HepG2 (cell line): ENCODE results near the gene SPNS3. TPM values are rescaled to one million over a fixed set of nuclear protein-coding genes. Genes with fewer than 3 reads are reported as not detected.

Experiments used
- ATAC-seq: fragments of 200-7000 bp; cut with Tn5 transposase; 3 replicates; pipeline ENCODE4 v1.9.1; 2020; ENCODE audit warnings: mild to moderate bottlenecking, moderate library complexity
- BruUV-seq: library from RNA; stranded (reverse); fragments of 400-500 nt; replicated peaks from 2 replicates; lab custom pipeline; 2021; lab: Mats Ljungman, UMichigan
- CTCF ChIA-PET: fragments of 300-600 bp; formaldehyde crosslinking; extraction: SDS; loops from one replicate; lab custom pipeline; 2021; ENCODE audit warnings: low total read pairs, inconsistent platforms, low intra/inter-chr PET ratio; lab: Yijun Ruan, JAX
- POLR2A ChIA-PET: fragments of 350-600 bp; sonication (Branson Sonifier 250); formaldehyde crosslinking; loops from one replicate; lab custom pipeline; 2020; ENCODE audit warnings: antibody characterized with exemption, inconsistent platforms; lab: Yijun Ruan, JAX
- DNase-seq: peaks from one replicate; pipeline ENCODE4 v3.0.0-alpha.2; 2015; ENCODE audit warnings: low spot score
- FAIRE-seq: peaks from 3 replicates; lab custom pipeline; 2011; peaks lifted over from hg19 to GRCh38; lab: Jason Lieb, UNC
- H2AFZ ChIP-seq: one replicate; pipeline ENCODE4 v1.6.1; 2011; ENCODE audit warnings: low read length, inconsistent platforms
- H3K27ac ChIP-seq: fragments of 300-600 bp; 3 replicates; pipeline ENCODE4 v1.8.0; 2011; ENCODE audit warnings: mixed run types, mild to moderate bottlenecking, mixed read lengths, low read length, inconsistent platforms; ENCODE audit not compliant: insufficient read depth; ENCODE audit errors: extremely low read length
- H3K27me3 ChIP-seq, 2 experiments: fragments of 200-600 bp in 1 of 2; 2 replicates in 1 of 2; 3 replicates in 1 of 2; pipeline versions ENCODE4 v1.6.0 to v1.8.0; 2011; ENCODE audit warnings: low read length in 2 of 2, mild to moderate bottlenecking in 2 of 2, moderate library complexity in 2 of 2, inconsistent platforms in 1 of 2; ENCODE audit not compliant: insufficient read depth in 2 of 2, control insufficient read depth in 1 of 2
- H3K36me3 ChIP-seq, 2 experiments: fragments of 200-600 bp in 1 of 2; replicated peaks in 1 of 2; 2 replicates in 1 of 2; 3 replicates in 1 of 2; pipeline versions ENCODE4 v1.5.1 to v1.8.0; 2011; ENCODE audit warnings: low read length in 2 of 2, inconsistent platforms in 1 of 2; ENCODE audit not compliant: insufficient read depth in 2 of 2, control insufficient read depth in 1 of 2
- H3K4me1 ChIP-seq: 2 replicates; pipeline ENCODE4 v1.5.1; 2012; ENCODE audit warnings: low read length, inconsistent platforms; ENCODE audit not compliant: insufficient read depth
- H3K4me2 ChIP-seq: 2 replicates; pipeline ENCODE4 v1.6.0; 2011; ENCODE audit warnings: low read depth, low read length, inconsistent platforms
- H3K4me3 ChIP-seq, 3 experiments: fragments of 200-600 bp in 1 of 3; sonication (generic), shearing (Covaris generic) in 1 of 3; replicated peaks in 1 of 3; 2 replicates each; pipeline ENCODE4 v1.5.1; 2011 to 2016; ENCODE audit warnings: low read length in 3 of 3, inconsistent platforms in 2 of 3, low read depth in 2 of 3, mild to moderate bottlenecking in 2 of 3, control low read depth in 1 of 3, mixed read lengths in 1 of 3; ENCODE audit not compliant: insufficient read depth in 1 of 3
- H3K79me2 ChIP-seq: one replicate; pipeline ENCODE4 v1.6.1; 2011; ENCODE audit warnings: low read length, inconsistent platforms; ENCODE audit not compliant: insufficient read depth
- H3K9ac ChIP-seq: 2 replicates; pipeline ENCODE4 v1.6.0; 2011; ENCODE audit warnings: mild to moderate bottlenecking, low read depth, low read length, inconsistent platforms; ENCODE audit not compliant: insufficient read depth
- H3K9me3 ChIP-seq: 2 replicates; pipeline ENCODE4 v1.5.1; 2012; ENCODE audit warnings: mild to moderate bottlenecking, low read length
- H4K20me1 ChIP-seq: 2 replicates; pipeline ENCODE4 v1.6.0; 2011; ENCODE audit warnings: inconsistent platforms, mild to moderate bottlenecking, low read length, moderate library complexity; ENCODE audit not compliant: insufficient read depth
- CENPT ChIP-seq: sonication (generic); formaldehyde crosslinking; IDR thresholded peaks from 2 replicates; pipeline ENCODE4 v1.8.0; 2022; ENCODE audit warnings: low read depth, mild to moderate bottlenecking, moderate library complexity, missing genetic modification reagents
- CREBL2 ChIP-seq: sonication (generic); formaldehyde crosslinking; IDR thresholded peaks from 2 replicates; pipeline ENCODE4 v1.8.1; 2023; ENCODE audit warnings: missing genetic modification reagents, mild to moderate bottlenecking, borderline replicate concordance
- HOXA7 ChIP-seq: sonication (generic); formaldehyde crosslinking; IDR thresholded peaks from 2 replicates; pipeline ENCODE4 v1.8.1; 2022; ENCODE audit warnings: mild to moderate bottlenecking, missing genetic modification reagents, moderate library complexity
- MAFF ChIP-seq: IDR thresholded peaks from 2 replicates; pipeline ENCODE4 v1.6.1; 2011; ENCODE audit warnings: low read depth, low read length, improper control_type of control experiment
- MAFK ChIP-seq, 2 experiments: IDR thresholded peaks in 1 of 2; conservative IDR thresholded peaks in 1 of 2; 2 replicates each; pipeline ENCODE4 v1.6.1; 2011; ENCODE audit warnings: improper control_type of control experiment in 2 of 2, low read length in 2 of 2
- MED13 ChIP-seq: sonication (generic); formaldehyde crosslinking; IDR thresholded peaks from 2 replicates; pipeline ENCODE4 v1.5.0; 2020; ENCODE audit warnings: missing genetic modification reagents
- MXD4 ChIP-seq: IDR thresholded peaks from 2 replicates; pipeline ENCODE4 v1.6.1; 2016; ENCODE audit warnings: mild to moderate bottlenecking, missing biosample characterization, missing genetic modification reagents
- ZKSCAN1 ChIP-seq: fragments of 150-350 bp; IDR thresholded peaks from 2 replicates; pipeline ENCODE4 v1.6.1; 2014; ENCODE audit warnings: low read length
- ZNF224 ChIP-seq: sonication (generic); formaldehyde crosslinking; IDR thresholded peaks from 2 replicates; pipeline ENCODE4 v1.5.0; 2020; ENCODE audit warnings: mild to moderate bottlenecking, missing genetic modification reagents
- ZNF44 ChIP-seq: sonication (generic); formaldehyde crosslinking; IDR thresholded peaks from 2 replicates; pipeline ENCODE4 v1.5.1; 2020; ENCODE audit warnings: mild to moderate bottlenecking, missing genetic modification reagents
- ZNF468 ChIP-seq: sonication (generic); formaldehyde crosslinking; IDR thresholded peaks from 2 replicates; pipeline ENCODE4 v1.8.0; 2022; ENCODE audit warnings: mild to moderate bottlenecking, moderate library complexity, missing genetic modification reagents
- ZNF768 ChIP-seq: sonication (generic); formaldehyde crosslinking; IDR thresholded peaks from 2 replicates; pipeline ENCODE4 v1.4.0; 2020; ENCODE audit warnings: missing genetic modification reagents
- WGBS: methylation state at CpG from one replicate; pipeline ENCODE4 v1.1.6; 2017; ENCODE audit warnings: low lambda C conversion rate; 5-methylcytosine and 5-hydroxymethylcytosine counted together
- in situ Hi-C: cut with HindIII; loops from 2 replicates; pipeline ENCODE4 v1.10.0; 2017; ENCODE audit warnings: low pct_unique_long_range_greater_than_20kb; ENCODE audit not compliant: extremely low pct_ligation_motif_present
- intact Hi-C: fragments of 100-400 bp; cut with micrococcal nuclease; formaldehyde crosslinking; loops from one replicate; pipeline ENCODE4 v1.10.0; 2022; ENCODE audit not compliant: unreplicated experiment
- polyA plus RNA-seq, 8 experiments: library from polyadenylated mRNA; depleted of rRNA in 3 of 8; stranded (reverse) in 7 of 8; unstranded in 1 of 8; fragments of >200 nt; fragmentation: Illumina TruSeq in 4 of 8; extraction: Trizol in 4 of 8; gene quantifications; 2 replicates each; pipeline versions ENCODE4 v1.2.1 to v1.2.3, GENCODE V29; 2011 to 2016; ENCODE audit warnings: low read depth in 4 of 8, missing spikeins in 1 of 8, mixed read lengths in 1 of 8; ENCODE audit not compliant: insufficient read depth in 1 of 8
- total RNA-seq, 5 experiments: library from RNA; depleted of rRNA; stranded (reverse); fragments of >200 nt; fragmentation: Illumina TruSeq; extraction: Trizol; gene quantifications; 2 replicates each; pipeline ENCODE4 v1.2.3, GENCODE V29; 2016; ENCODE audit warnings: low read depth in 1 of 5

The SPNS3 gene
- total and polyA plus RNA-seq, 2 of the 13 experiments (the other 11 are each of a cell fraction or from before 2014, with no cell fraction given) = not detected

DNA sequence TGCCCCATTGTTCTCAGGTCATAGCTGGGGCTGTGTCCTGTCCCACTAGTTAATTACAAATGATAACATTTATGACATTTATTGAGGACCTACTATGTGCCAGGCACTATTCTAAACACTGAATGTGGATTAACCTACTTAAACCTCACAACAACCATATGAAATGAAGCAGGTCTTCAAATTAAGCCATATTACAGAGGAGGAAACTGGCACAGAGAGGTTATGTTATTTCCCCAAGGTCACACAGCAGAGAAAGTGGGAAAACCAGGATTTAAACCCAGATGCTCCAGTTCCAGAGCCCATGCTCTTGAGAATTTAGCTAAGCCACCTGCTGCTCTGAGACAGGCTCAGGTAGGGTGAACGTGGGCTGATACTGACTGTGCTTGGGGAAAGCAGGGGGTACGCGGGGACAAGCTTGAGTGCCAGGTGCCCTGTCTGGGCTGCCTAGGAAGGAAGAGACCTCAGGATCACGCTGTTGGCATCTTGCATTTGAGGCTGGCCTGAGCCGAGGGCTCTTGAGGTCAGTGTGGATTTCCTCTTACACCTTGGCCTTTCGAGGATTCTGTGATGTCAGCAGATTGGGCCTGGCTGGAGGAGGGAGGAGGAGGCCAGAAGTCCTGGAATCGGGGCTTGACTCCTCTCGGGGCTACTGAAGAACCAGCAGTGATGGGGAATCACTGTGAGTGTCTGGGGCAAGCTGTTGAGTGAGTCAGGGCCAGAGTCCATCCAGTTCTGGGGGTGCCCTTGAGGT lies 73.8 kb downstream of the SPNS3 start:
- Histone ChIP-seq H3K79me2 (no peaks in the 10 kb centered on the region), H4K20me1 (0 out of 2 replicates have a peak, but pooled peaks cover 6% of the 10 kb centered on the region), H3K36me3 (no peaks in the 10 kb centered on the region), H3K9me3 (no peaks in the 10 kb centered on the region), H3K27me3 (peaks cover 7 to 75% of the 10 kb centered on the region in 2 experiments), H3K4me1 (no peaks in the 10 kb centered on the region), H2AFZ (no peak overlapping the region), H3K9ac (no peak overlapping the region), H3K27ac (no peak overlapping the region), H3K4me2 (no peak overlapping the region), H3K4me3 (no peak overlapping the region)
- ChIA-PET POLR2A (no interaction called here), CTCF (no interaction called here)
- FAIRE-seq (no peak), DNase-seq (no peak), ATAC-seq (no peak)
- intact Hi-C loops = no loop called here
- in situ Hi-C loops = no loop called here
- TF ChIP-seq CENPT (CRISPR knock-in tag) = no peak
- no peak for TF ChIP-seq HOXA7 (CRISPR knock-in tag)
- TF ChIP-seq MAFF = peak; percentile 57
- TF ChIP-seq MAFK (conservative IDR thresholded peaks at IDR 0.05 in 1 of 2, IDR thresholded peaks at IDR 0.05 in 1 of 2; ENCODE audit: low read length in 2 of 2) = peak; percentile 71 to 78
- TF ChIP-seq MED13 (CRISPR knock-in tag) = no peak
- no peak for TF ChIP-seq ZNF44 (CRISPR knock-in tag)
- peak; percentile 83 for TF ChIP-seq ZKSCAN1
- peak; percentile 84 for TF ChIP-seq ZNF768 (CRISPR knock-in tag)
- TF ChIP-seq ZNF468 (CRISPR knock-in tag) = no peak
- TF ChIP-seq CREBL2 (CRISPR knock-in tag) = no peak
- no peak for TF ChIP-seq MXD4 (CRISPR knock-in tag)
- TF ChIP-seq ZNF224 (CRISPR knock-in tag) = no peak
- 29% methylated on average over 4 of the region's 8 CpGs for WGBS
- no TSS peak for BruUV-seq
